ENCODE measurements around the gene CHPT1. TPM values are rescaled to one million over a fixed set of nuclear protein-coding genes. Genes with fewer than 3 reads are reported as not detected.
"Not testable (repeated sequence)": the region's sequence is repeated elsewhere in the genome, so short reads cannot be mapped to it uniquely, and the experiment has no call there.

Gene CHPT1
- total RNA-seq, 1 donor from 2014 or later: 42.7 TPM

GRCh38 chr12:101719566-101719965 is 22.1 kb downstream of the CHPT1 start:
- DNase-seq (ENCODE audit: low read depth in 2 of 2): no peak

GRCh38 chr12:101720118-101720517 is 22.7 kb downstream of the CHPT1 start:
- DNase-seq (ENCODE audit: low read depth in 2 of 2): no peak

GRCh38 chr12:101722392-101722791 is 25.0 kb downstream of the CHPT1 start:
- no peak for DNase-seq (ENCODE audit: low read depth in 2 of 2)

- DNase-seq (ENCODE audit: low read depth in 2 of 2): no peak
Observed at GRCh38 chr12:101727098-101727497, 29.7 kb downstream of the CHPT1 start.

- no peak for DNase-seq (ENCODE audit: low read depth in 2 of 2)
Observed at GRCh38 chr12:101729842-101730241, 32.4 kb downstream of the CHPT1 start.

- DNase-seq (ENCODE audit: low read depth in 2 of 2): no peak
Observed at GRCh38 chr12:101732318-101732717, 34.9 kb downstream of the CHPT1 start.

- DNase-seq (ENCODE audit: low read depth in 2 of 2): no peak
Observed at GRCh38 chr12:101733166-101733565, 35.7 kb downstream of the CHPT1 start.

GRCh38 chr12:101734482-101734881 is 37.0 kb downstream of the CHPT1 start:
- not testable (repeated sequence) for DNase-seq (ENCODE audit: low read depth in 2 of 2)

GRCh38 chr12:101737476-101737875 is 40.0 kb downstream of the CHPT1 start:
- DNase-seq (ENCODE audit: low read depth in 2 of 2): no peak

- DNase-seq (ENCODE audit: low read depth in 2 of 2): no peak
Observed at GRCh38 chr12:101738920-101739665, 41.7 kb downstream of the CHPT1 start, which contains the start of gene SYCP3. Gene SYCP3, minus strand, starts transcription at chr12:101739462. Its CDS starts 1,527 bp downstream, at chr12:101737935.

- no peak for DNase-seq (ENCODE audit: low read depth in 2 of 2)
Observed at GRCh38 chr12:101740566-101740965, 43.1 kb downstream of the CHPT1 start.

- no peak for DNase-seq (ENCODE audit: low read depth in 2 of 2)
Observed at GRCh38 chr12:101740980-101741379, 43.5 kb downstream of the CHPT1 start.

GRCh38 chr12:101743242-101743641 is 45.8 kb downstream of the CHPT1 start:
- DNase-seq (ENCODE audit: low read depth in 2 of 2): no peak

GRCh38 chr12:101743724-101744472 is 46.5 kb downstream of the CHPT1 start:
- DNase-seq (ENCODE audit: low read depth in 2 of 2): no peak

- peak; percentile 12 to 70 for DNase-seq (ENCODE audit: low read depth in 2 of 2)
Observed at GRCh38 chr12:101745481-101745880, 48.0 kb downstream of the CHPT1 start.

GRCh38 chr12:101746196-101746595 is 48.8 kb downstream of the CHPT1 start:
- no peak for DNase-seq (ENCODE audit: low read depth in 2 of 2)

GRCh38 chr12:101746661-101747060 is 49.2 kb downstream of the CHPT1 start:
- no peak for DNase-seq (ENCODE audit: low read depth in 2 of 2)

- DNase-seq (ENCODE audit: low read depth in 2 of 2): no peak
Observed at GRCh38 chr12:101747697-101748096, 50.3 kb downstream of the CHPT1 start.

- no peak for DNase-seq (ENCODE audit: low read depth in 2 of 2)
Observed at GRCh38 chr12:101748907-101749306, 51.5 kb downstream of the CHPT1 start.

GRCh38 chr12:101749657-101750056 is 52.2 kb downstream of the CHPT1 start:
- no peak for DNase-seq (ENCODE audit: low read depth in 2 of 2)

GRCh38 chr12:101750152-101750551 is 52.7 kb downstream of the CHPT1 start:
- no peak for DNase-seq (ENCODE audit: low read depth in 2 of 2)

GRCh38 chr12:101759396-101760047 is 62.1 kb downstream of the CHPT1 start:
- peak; percentile 57 to 62 for DNase-seq (ENCODE audit: low read depth in 2 of 2)
